Choroid plexus epithelial cell (primary cell): ENCODE data around the gene KANSL3.

Experiments used
- DNase-seq: peaks from one replicate; pipeline ENCODE4 v3.0.0-alpha.2; 2010; ENCODE audit warnings: low read depth
- H3K4me3 ChIP-seq: 2 replicates; pipeline ENCODE4 v1.5.1; 2011; ENCODE audit warnings: low read depth, mild to moderate bottlenecking, control low read depth, low read length, moderate library complexity
- TF ChIP-seq, protein P1 (sequence below): conservative IDR thresholded peaks from 2 replicates; pipeline ENCODE4 v1.5.1; 2011; ENCODE audit warnings: low read depth, mild to moderate bottlenecking, control low read depth, inconsistent platforms, low read length, moderate library complexity

Gene KANSL3

DNA sequence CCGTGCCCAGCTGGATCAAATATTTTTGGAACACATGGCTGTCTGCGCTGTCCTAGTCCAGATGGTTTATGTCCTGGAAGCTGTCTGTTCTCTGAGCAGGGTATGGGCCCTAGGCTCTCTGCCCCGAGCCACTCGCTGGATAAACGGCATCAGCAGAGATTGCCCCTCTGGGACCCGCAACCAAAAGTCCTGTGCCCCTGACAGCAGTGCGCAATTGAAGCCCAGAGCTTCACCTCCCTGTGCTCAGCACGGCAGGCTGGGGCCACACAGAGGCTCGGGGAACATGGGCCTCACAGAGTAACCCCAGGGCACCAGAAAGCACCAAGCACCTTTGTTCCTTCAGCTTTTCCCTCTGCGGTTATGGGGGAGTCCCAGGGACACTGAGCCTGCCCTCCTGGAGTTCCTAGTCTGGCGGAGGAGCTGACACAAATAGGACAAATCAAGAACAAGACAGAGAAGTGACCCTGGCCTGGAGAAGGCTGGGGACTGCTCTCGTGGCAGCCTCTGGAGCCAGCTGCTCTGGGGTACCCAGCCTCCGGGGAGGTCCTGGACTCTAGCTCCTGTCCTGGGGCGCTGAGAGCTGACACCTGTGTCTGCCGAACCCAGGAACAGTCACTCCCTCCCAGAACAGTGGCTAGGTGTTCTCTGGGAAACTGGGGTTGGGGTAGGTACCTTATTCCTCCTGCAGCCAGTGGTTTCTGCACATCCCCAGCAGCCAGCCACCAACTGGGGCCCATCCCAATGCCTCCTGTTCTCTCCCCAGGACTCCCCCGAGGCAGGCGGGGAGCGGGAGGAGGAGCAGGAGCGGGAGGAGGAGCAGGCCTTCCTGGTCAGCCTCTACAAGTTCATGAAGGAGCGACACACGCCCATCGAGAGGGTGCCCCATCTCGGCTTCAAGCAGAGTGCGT is 89.3 kb downstream of the KANSL3 start:
- TF ChIP-seq, protein P1, sequence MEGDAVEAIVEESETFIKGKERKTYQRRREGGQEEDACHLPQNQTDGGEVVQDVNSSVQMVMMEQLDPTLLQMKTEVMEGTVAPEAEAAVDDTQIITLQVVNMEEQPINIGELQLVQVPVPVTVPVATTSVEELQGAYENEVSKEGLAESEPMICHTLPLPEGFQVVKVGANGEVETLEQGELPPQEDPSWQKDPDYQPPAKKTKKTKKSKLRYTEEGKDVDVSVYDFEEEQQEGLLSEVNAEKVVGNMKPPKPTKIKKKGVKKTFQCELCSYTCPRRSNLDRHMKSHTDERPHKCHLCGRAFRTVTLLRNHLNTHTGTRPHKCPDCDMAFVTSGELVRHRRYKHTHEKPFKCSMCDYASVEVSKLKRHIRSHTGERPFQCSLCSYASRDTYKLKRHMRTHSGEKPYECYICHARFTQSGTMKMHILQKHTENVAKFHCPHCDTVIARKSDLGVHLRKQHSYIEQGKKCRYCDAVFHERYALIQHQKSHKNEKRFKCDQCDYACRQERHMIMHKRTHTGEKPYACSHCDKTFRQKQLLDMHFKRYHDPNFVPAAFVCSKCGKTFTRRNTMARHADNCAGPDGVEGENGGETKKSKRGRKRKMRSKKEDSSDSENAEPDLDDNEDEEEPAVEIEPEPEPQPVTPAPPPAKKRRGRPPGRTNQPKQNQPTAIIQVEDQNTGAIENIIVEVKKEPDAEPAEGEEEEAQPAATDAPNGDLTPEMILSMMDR, result no peak
- no peak overlapping the region for H3K4me3 ChIP-seq
- DNase-seq, result no peak

DNA sequence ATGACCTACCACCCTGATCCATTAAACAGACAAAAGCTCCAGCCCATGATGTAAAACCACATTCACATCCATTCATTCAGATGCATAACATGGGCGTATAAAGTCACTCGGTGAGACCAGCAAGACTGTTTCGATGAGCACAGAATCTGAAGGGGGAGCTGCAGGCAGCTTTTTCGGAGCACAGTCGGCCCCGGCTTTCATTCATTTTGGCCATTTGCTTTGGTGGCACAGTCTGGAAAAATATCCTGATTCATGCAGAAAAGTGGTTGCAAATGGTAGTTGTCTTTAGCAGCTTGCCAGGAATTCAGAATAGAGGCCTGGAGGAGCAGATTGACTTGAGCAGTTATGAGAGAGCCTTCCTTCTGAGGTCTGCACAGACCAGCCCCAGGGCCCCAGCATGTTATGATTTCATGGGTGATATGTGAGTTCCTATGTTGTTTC is 90.4 kb downstream of the KANSL3 start:
- H3K4me3 ChIP-seq, result no peak overlapping the region
- TF ChIP-seq, protein P1, result peak; percentile 14
- DNase-seq, result peak; percentile 43

DNA sequence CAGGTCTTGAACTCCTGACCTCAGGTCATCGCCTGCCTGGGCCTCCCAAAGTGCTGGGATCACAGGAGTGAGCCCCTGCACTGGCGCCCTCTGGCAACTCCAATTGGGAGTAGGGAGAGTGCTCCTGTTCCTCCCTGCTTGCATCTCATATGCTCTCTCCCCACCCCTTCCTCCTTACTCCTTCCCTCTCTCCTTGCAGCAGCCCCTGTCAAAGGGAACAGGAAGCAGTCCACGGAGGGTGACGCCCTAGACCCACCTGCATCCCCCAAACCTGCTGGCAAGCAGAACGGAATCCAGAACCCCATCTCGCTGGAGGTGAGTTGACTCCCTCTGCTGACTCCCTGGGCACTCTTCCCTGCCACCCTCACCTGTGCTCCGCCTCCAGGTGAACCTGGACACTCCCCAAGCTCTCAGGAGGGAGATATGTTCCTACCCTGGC is 90.9 kb downstream of the KANSL3 start:
- TF ChIP-seq, protein P1, result no peak
- no peak overlapping the region for H3K4me3 ChIP-seq
- DNase-seq, result no peak

DNA sequence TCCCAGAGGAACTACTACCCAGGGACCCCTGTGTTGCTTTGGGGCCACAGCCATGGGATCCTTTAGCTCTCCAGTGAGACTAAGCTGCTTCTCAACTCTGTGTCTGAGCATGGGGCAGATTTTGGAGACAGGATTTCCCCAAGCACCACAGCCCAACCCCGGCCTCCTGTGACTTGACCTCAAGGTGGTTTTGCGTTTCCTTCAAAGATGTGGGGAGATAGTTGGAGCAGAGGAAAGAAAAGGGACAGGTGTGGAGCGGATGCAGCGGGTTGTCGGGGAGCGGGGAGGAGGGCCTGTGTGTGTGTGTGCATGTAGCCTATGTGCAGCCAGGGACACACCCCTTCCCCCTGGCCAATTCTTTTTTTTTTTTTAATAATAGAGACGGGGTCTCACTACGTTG is 91.3 kb downstream of the KANSL3 start:
- DNase-seq, result no peak
- TF ChIP-seq, protein P1, result no peak
- H3K4me3 ChIP-seq, result no peak overlapping the region

DNA sequence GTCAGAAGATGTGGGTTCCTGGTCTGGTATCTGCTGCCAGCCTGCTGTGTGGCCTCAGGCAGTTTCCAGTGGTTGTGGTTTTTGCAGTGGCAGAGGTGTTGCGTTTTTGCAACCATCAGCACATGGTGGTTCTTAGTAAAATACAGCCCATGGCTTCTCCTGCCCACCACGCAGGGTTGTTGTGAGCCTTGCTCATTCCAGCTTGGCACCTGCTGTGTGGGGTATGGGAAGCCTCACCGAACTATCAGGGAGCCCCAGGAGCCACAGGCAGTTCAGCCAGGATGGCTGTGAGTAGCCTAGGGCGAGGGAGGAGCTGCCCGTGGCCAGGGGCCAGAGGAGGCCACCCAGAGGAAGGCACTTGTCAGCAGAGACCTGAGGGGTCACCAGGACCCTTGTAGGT is 91.8 kb downstream of the KANSL3 start:
- DNase-seq, result no peak
- H3K4me3 ChIP-seq, result no peak overlapping the region
- TF ChIP-seq, protein P1, result no peak
